Measurements from ENCODE around the gene ENG.

GRCh38 chr9:127853312-127854183, 910 bp downstream of the ENG start:
- TF ChIP-seq, protein P1, sequence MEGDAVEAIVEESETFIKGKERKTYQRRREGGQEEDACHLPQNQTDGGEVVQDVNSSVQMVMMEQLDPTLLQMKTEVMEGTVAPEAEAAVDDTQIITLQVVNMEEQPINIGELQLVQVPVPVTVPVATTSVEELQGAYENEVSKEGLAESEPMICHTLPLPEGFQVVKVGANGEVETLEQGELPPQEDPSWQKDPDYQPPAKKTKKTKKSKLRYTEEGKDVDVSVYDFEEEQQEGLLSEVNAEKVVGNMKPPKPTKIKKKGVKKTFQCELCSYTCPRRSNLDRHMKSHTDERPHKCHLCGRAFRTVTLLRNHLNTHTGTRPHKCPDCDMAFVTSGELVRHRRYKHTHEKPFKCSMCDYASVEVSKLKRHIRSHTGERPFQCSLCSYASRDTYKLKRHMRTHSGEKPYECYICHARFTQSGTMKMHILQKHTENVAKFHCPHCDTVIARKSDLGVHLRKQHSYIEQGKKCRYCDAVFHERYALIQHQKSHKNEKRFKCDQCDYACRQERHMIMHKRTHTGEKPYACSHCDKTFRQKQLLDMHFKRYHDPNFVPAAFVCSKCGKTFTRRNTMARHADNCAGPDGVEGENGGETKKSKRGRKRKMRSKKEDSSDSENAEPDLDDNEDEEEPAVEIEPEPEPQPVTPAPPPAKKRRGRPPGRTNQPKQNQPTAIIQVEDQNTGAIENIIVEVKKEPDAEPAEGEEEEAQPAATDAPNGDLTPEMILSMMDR (IDR thresholded peaks at IDR 0.05): no peak
- no peak for TF ChIP-seq POLR2A (IDR thresholded peaks at IDR 0.05)

Data from lower leg skin (tissue), 3 donors.